Keratinocyte (primary cell): Measurements from ENCODE around the gene PSMD2. TPM values are rescaled to one million over a fixed set of nuclear protein-coding genes. Genes with fewer than 3 reads are reported as not detected.

ENCODE experiments used
- DNase-seq: peaks from one replicate; pipeline ENCODE4 v3.0.0-alpha.2; 2011; ENCODE audit warnings: low read depth, missing footprints, low spot score
- FAIRE-seq: peaks from 2 replicates; lab custom pipeline; 2011; peaks lifted over from hg19 to GRCh38; lab: Jason Lieb, UNC
- H2AFZ ChIP-seq: 2 replicates; pipeline ENCODE4 v1.6.0; 2012; ENCODE audit warnings: low read length, control low read depth, inconsistent platforms; ENCODE audit not compliant: control insufficient read depth
- H3K27ac ChIP-seq: 2 replicates; pipeline ENCODE4 v1.5.1; 2011; ENCODE audit warnings: low read length; ENCODE audit not compliant: control insufficient read depth, insufficient read depth
- H3K27me3 ChIP-seq: 3 replicates; pipeline ENCODE4 v1.6.0; 2011; ENCODE audit warnings: low read length; ENCODE audit not compliant: control insufficient read depth, insufficient read depth; ENCODE audit errors: extremely low read depth
- H3K36me3 ChIP-seq, 2 experiments: 2 replicates in 1 of 2; 3 replicates in 1 of 2; pipeline ENCODE4 v1.5.1; 2011; ENCODE audit warnings: low read length in 2 of 2, mild to moderate bottlenecking in 1 of 2; ENCODE audit not compliant: control insufficient read depth in 2 of 2, insufficient read depth in 2 of 2; ENCODE audit errors: extremely low read depth in 1 of 2
- H3K4me1 ChIP-seq: 3 replicates; pipeline ENCODE4 v1.5.1; 2011; ENCODE audit warnings: low read length; ENCODE audit not compliant: control insufficient read depth, insufficient read depth; ENCODE audit errors: extremely low read depth
- H3K4me2 ChIP-seq: 3 replicates; pipeline ENCODE4 v1.6.0; 2011; ENCODE audit warnings: low read depth, low read length; ENCODE audit not compliant: control insufficient read depth, insufficient read depth; ENCODE audit errors: extremely low read depth
- H3K4me3 ChIP-seq, 3 experiments: fragments of 200-600 bp in 1 of 3; sonication (generic) in 1 of 3; 2 replicates in 2 of 3; 3 replicates in 1 of 3; pipeline ENCODE4 v1.5.1; 2011 to 2016; ENCODE audit warnings: low read length in 3 of 3, mild to moderate bottlenecking in 3 of 3, control low read depth in 2 of 3, inconsistent platforms in 1 of 3, low read depth in 1 of 3, mixed read lengths in 1 of 3, mixed run types in 1 of 3, moderate library complexity in 1 of 3; ENCODE audit not compliant: control insufficient read depth in 2 of 3, insufficient read depth in 2 of 3; ENCODE audit errors: extremely low read depth in 1 of 3
- H3K79me2 ChIP-seq: 2 replicates; pipeline ENCODE4 v1.6.0; 2012; ENCODE audit warnings: low read length; ENCODE audit not compliant: control insufficient read depth, insufficient read depth
- H3K9ac ChIP-seq: 3 replicates; pipeline ENCODE4 v1.6.0; 2011; ENCODE audit warnings: low read length; ENCODE audit not compliant: control insufficient read depth, insufficient read depth; ENCODE audit errors: extremely low read depth
- H3K9me1 ChIP-seq: 3 replicates; pipeline ENCODE4 v1.6.0; 2011; ENCODE audit warnings: low read length; ENCODE audit not compliant: control insufficient read depth, insufficient read depth; ENCODE audit errors: extremely low read depth
- H3K9me3 ChIP-seq: 2 replicates; pipeline ENCODE4 v1.5.1; 2012; ENCODE audit warnings: low read depth, low read length; ENCODE audit not compliant: control insufficient read depth
- H4K20me1 ChIP-seq: 3 replicates; pipeline ENCODE4 v1.6.0; 2011; ENCODE audit warnings: low read length; ENCODE audit not compliant: control insufficient read depth, insufficient read depth; ENCODE audit errors: extremely low read depth
- CTCF ChIP-seq, 3 experiments: IDR thresholded peaks in 1 of 3; conservative IDR thresholded peaks in 1 of 3; optimal IDR thresholded peaks in 1 of 3; 2 replicates in 2 of 3; 3 replicates in 1 of 3; pipeline versions ENCODE3 to v1.5.1; 2011; ENCODE audit warnings: low read length in 3 of 3, mild to moderate bottlenecking in 3 of 3, moderate library complexity in 2 of 3, control low read depth in 1 of 3, inconsistent platforms in 1 of 3; ENCODE audit not compliant: insufficient read depth in 2 of 3; ENCODE audit errors: extremely low read depth in 1 of 3
- EZH2 ChIP-seq: IDR thresholded peaks from one replicate; pipeline ENCODE4 v1.6.1; 2012; ENCODE audit warnings: inconsistent platforms, mild to moderate bottlenecking, low read length, moderate library complexity
- dilution Hi-C: fragments of 300-500 bp; cut with MboI; formaldehyde crosslinking; loops from one replicate; pipeline ENCODE4 v1.7.0; 2020; ENCODE audit warnings: low sequenced_read_pairs; ENCODE audit not compliant: extremely low pct_ligation_motif_present
- polyA plus RNA-seq, 5 experiments: library from polyadenylated mRNA; depleted of rRNA in 3 of 5; stranded (reverse) in 3 of 5; stranded (forward) in 1 of 5; unstranded in 1 of 5; fragments of >200 nt; gene quantifications; 1 replicate in 1 of 5; 2 replicates in 3 of 5; 3 replicates in 1 of 5; pipeline versions ENCODE4 v1.2.1 to v1.2.3, GENCODE V29; 2011 to 2012; ENCODE audit warnings: missing spikeins in 2 of 5, low read depth in 1 of 5, low replicate concordance in 1 of 5

The PSMD2 gene
- polyA plus RNA-seq, 1 donor (not counting 4 experiments of a cell fraction or from before 2014, with no cell fraction given) = 593 TPM

GRCh38 chr3:184291738-184292445 is 7.1 kb upstream of the PSMD2 start:
- Histone ChIP-seq H3K36me3 (no peaks in the 10 kb centered on the region), H3K9ac (no peak overlapping the region), H3K4me1 (no peaks in the 10 kb centered on the region), H3K4me3 (no peak overlapping the region), H3K79me2 (no peaks in the 10 kb centered on the region), H3K9me3 (no peaks in the 10 kb centered on the region), H4K20me1 (no peaks in the 10 kb centered on the region), H2AFZ (no peak overlapping the region), H3K27ac (no peak overlapping the region), H3K9me1 (no peaks in the 10 kb centered on the region), H3K4me2 (no peak overlapping the region), H3K27me3 (no peaks in the 10 kb centered on the region)
- DNase-seq = no peak
- no peak for TF ChIP-seq EZH2
- dilution Hi-C loops = no loop called here
- FAIRE-seq = no peak

- dilution Hi-C loops = no loop called here
- no peaks in the 10 kb centered on the region for H3K9me1 ChIP-seq
- no peak overlapping the region for H3K27ac ChIP-seq
- FAIRE-seq (no peak), DNase-seq (no peak)
- H3K36me3 ChIP-seq = peaks cover 0 to 3% of the 10 kb centered on the region in 2 experiments
- no peaks in the 10 kb centered on the region for H3K9me3 ChIP-seq
- no peak overlapping the region for H2AFZ ChIP-seq
- peaks cover 7% of the 10 kb centered on the region for H3K4me1 ChIP-seq
- H3K4me3 ChIP-seq = no peak overlapping the region
- no peaks in the 10 kb centered on the region for H3K27me3 ChIP-seq
- H3K4me2 ChIP-seq = no peak overlapping the region
- H3K79me2 ChIP-seq = peaks cover 16% of the 10 kb centered on the region
- no peak for TF ChIP-seq CTCF (optimal IDR thresholded peaks at IDR 0.05 in 1 of 3, IDR thresholded peaks at IDR 0.05 in 1 of 3, conservative IDR thresholded peaks at IDR 0.05 in 1 of 3; ENCODE audit: extremely low read depth in 1 of 3, insufficient read depth in 2 of 3, low read length in 3 of 3)
- no peak for TF ChIP-seq EZH2
- no peak overlapping the region for H3K9ac ChIP-seq
- H4K20me1 ChIP-seq = no peaks in the 10 kb centered on the region
Observed at GRCh38 chr3:184295771-184296170, 3.3 kb upstream of the PSMD2 start.
